H9 (cell line): Measurements from ENCODE around the gene TEAD1. TPM values are rescaled to one million over a fixed set of nuclear protein-coding genes. Genes with fewer than 3 reads are reported as not detected.

Experiments used
- DNase-seq: peaks from one replicate; pipeline ENCODE4 v3.0.0-alpha.2; 2017
- H2AFZ ChIP-seq: one replicate; pipeline ENCODE4 v1.6.1; 2013; ENCODE audit warnings: mild to moderate bottlenecking, low read length, control low read depth, moderate library complexity
- H2AK5ac ChIP-seq: 2 replicates; pipeline ENCODE4 v1.6.1; 2013; ENCODE audit warnings: low read length, control low read depth, mixed read lengths; ENCODE audit not compliant: insufficient read length
- H2BK120ac ChIP-seq: one replicate; pipeline ENCODE4 v1.6.1; 2013; ENCODE audit warnings: low read depth, mild to moderate bottlenecking, low read length, control low read depth, inconsistent platforms; ENCODE audit not compliant: poor library complexity, severe bottlenecking
- H2BK12ac ChIP-seq: 2 replicates; pipeline ENCODE4 v1.6.1; 2013; ENCODE audit warnings: low read length, control low read depth, mixed read lengths, low read depth; ENCODE audit not compliant: insufficient read length
- H2BK15ac ChIP-seq: 2 replicates; pipeline ENCODE4 v1.6.1; 2013; ENCODE audit warnings: low read depth, low read length, control low read depth
- H2BK20ac ChIP-seq: one replicate; pipeline ENCODE4 v1.6.1; 2013; ENCODE audit warnings: low read depth, mild to moderate bottlenecking, low read length, control low read depth, inconsistent platforms; ENCODE audit not compliant: poor library complexity, severe bottlenecking
- H2BK5ac ChIP-seq: 2 replicates; pipeline ENCODE4 v1.6.1; 2013; ENCODE audit warnings: low read length, control low read depth, mixed read lengths; ENCODE audit not compliant: insufficient read length
- H3K14ac ChIP-seq: 2 replicates; pipeline ENCODE4 v1.6.1; 2013; ENCODE audit warnings: low read length, control low read depth; ENCODE audit not compliant: insufficient read depth
- H3K18ac ChIP-seq: 2 replicates; pipeline ENCODE4 v1.6.1; 2013; ENCODE audit warnings: low read depth, mild to moderate bottlenecking, mixed read lengths, low read length, control low read depth; ENCODE audit not compliant: insufficient read length
- H3K23ac ChIP-seq: 2 replicates; pipeline ENCODE4 v1.6.1; 2013; ENCODE audit warnings: low read length, control low read depth, mixed read lengths, low read depth; ENCODE audit not compliant: insufficient read length
- H3K23me2 ChIP-seq: 2 replicates; pipeline ENCODE4 v1.6.1; 2013; ENCODE audit warnings: low read depth, mild to moderate bottlenecking, mixed read lengths, low read length, control low read depth; ENCODE audit not compliant: insufficient read length, poor library complexity, severe bottlenecking
- H3K27ac ChIP-seq: 2 replicates; pipeline ENCODE4 v1.5.1; 2013; ENCODE audit warnings: low read length, control low read depth, mixed read lengths, low read depth; ENCODE audit not compliant: insufficient read length
- H3K27me3 ChIP-seq: 2 replicates; pipeline ENCODE4 v1.6.1; 2013; ENCODE audit warnings: low read length, control low read depth, inconsistent platforms; ENCODE audit not compliant: insufficient read depth
- H3K4ac ChIP-seq: 2 replicates; pipeline ENCODE4 v1.6.1; 2013; ENCODE audit warnings: low read depth, mild to moderate bottlenecking, control low read depth, inconsistent platforms, low read length, moderate library complexity
- H3K4me1 ChIP-seq: 2 replicates; pipeline ENCODE4 v1.6.1; 2013; ENCODE audit warnings: low read length, control low read depth, inconsistent platforms; ENCODE audit not compliant: insufficient read depth
- H3K4me2 ChIP-seq: 2 replicates; pipeline ENCODE4 v1.6.1; 2013; ENCODE audit warnings: low read length, control low read depth, mixed read lengths; ENCODE audit not compliant: insufficient read length, insufficient read depth
- H3K56ac ChIP-seq: 2 replicates; pipeline ENCODE4 v1.6.1; 2013; ENCODE audit warnings: low read depth, mild to moderate bottlenecking, mixed read lengths, low read length, control low read depth; ENCODE audit not compliant: insufficient read length
- H3K79me1 ChIP-seq: 2 replicates; pipeline ENCODE4 v1.6.1; 2013; ENCODE audit warnings: low read depth, mild to moderate bottlenecking, moderate library complexity, low read length, control low read depth, inconsistent platforms; ENCODE audit not compliant: insufficient read depth, poor library complexity, severe bottlenecking
- H3K79me2 ChIP-seq: 2 replicates; pipeline ENCODE4 v1.6.1; 2013; ENCODE audit warnings: low read length, control low read depth, inconsistent platforms; ENCODE audit not compliant: insufficient read depth
- H3K9ac ChIP-seq: 2 replicates; pipeline ENCODE4 v1.6.1; 2013; ENCODE audit warnings: low read length, control low read depth, mixed read lengths; ENCODE audit not compliant: insufficient read length; ENCODE audit errors: extremely low read depth
- H3K9me3 ChIP-seq: one replicate; pipeline ENCODE4 v1.6.1; 2013; ENCODE audit warnings: low read depth, low read length, inconsistent platforms; ENCODE audit not compliant: control insufficient read depth
- H3T11ph ChIP-seq: one replicate; pipeline ENCODE4 v1.6.1; 2013; ENCODE audit warnings: mild to moderate bottlenecking, low read length, control low read depth, inconsistent platforms
- H4K20me1 ChIP-seq: one replicate; pipeline ENCODE4 v1.6.1; 2013; ENCODE audit not compliant: control insufficient read depth, insufficient read length, insufficient read depth
- H4K5ac ChIP-seq: 2 replicates; pipeline ENCODE4 v1.6.1; 2013; ENCODE audit warnings: low read depth, mild to moderate bottlenecking, mixed read lengths, low read length, control low read depth; ENCODE audit not compliant: insufficient read length
- H4K8ac ChIP-seq: replicated peaks from 2 replicates; pipeline ENCODE4 v1.6.1; 2013; ENCODE audit warnings: low read length, control low read depth, mixed read lengths, low read depth; ENCODE audit not compliant: insufficient read length
- H4K91ac ChIP-seq: 2 replicates; pipeline ENCODE4 v1.6.1; 2013; ENCODE audit warnings: low read depth, mild to moderate bottlenecking, moderate library complexity, mixed read lengths, low read length, control low read depth; ENCODE audit not compliant: insufficient read length
- H3K27ac Mint-ChIP-seq, 3 experiments: 2 replicates in 2 of 3; 3 replicates in 1 of 3; pipeline ENCODE4 v1.8.0; 2020 to 2021; ENCODE audit warnings: mixed read lengths in 3 of 3, mild to moderate bottlenecking in 1 of 3, moderate library complexity in 1 of 3
- H3K27me3 Mint-ChIP-seq: 2 replicates; pipeline ENCODE4 v1.8.0; 2021; ENCODE audit warnings: low read depth, mild to moderate bottlenecking, moderate library complexity, mixed read lengths
- H3K36me3 Mint-ChIP-seq, 3 experiments: 2 replicates in 2 of 3; 3 replicates in 1 of 3; pipeline ENCODE4 v1.8.0; 2020 to 2021; ENCODE audit warnings: low read depth in 3 of 3, mixed read lengths in 3 of 3; ENCODE audit not compliant: insufficient read depth in 1 of 3
- H3K4me1 Mint-ChIP-seq, 2 experiments: 2 replicates each; pipeline ENCODE4 v1.8.0; 2020; ENCODE audit warnings: mixed read lengths in 2 of 2
- H3K4me3 Mint-ChIP-seq, 2 experiments: 2 replicates in 1 of 2; 3 replicates in 1 of 2; pipeline ENCODE4 v1.8.0; 2020 to 2021; ENCODE audit warnings: mild to moderate bottlenecking in 2 of 2, mixed read lengths in 2 of 2, moderate library complexity in 1 of 2
- H3K9me3 Mint-ChIP-seq, 2 experiments: 2 replicates in 1 of 2; 3 replicates in 1 of 2; pipeline ENCODE4 v1.8.0; 2020; ENCODE audit warnings: mild to moderate bottlenecking in 2 of 2, mixed read lengths in 2 of 2, moderate library complexity in 1 of 2
- WGBS: extraction: QIAGEN DNeasy Blood & Tissue Kit; methylation state at CpG from one replicate; pipeline ENCODE4 v1.1.7; 2013; ENCODE audit warnings: missing lambda C conversion rate, low lambda C conversion rate, mixed read lengths; ENCODE audit not compliant: insufficient read length; ENCODE audit errors: extremely low coverage; 5-methylcytosine and 5-hydroxymethylcytosine counted together
- total RNA-seq: library from RNA; stranded (reverse); gene quantifications from 2 replicates; pipeline ENCODE4 v1.2.1, GENCODE V29; 2021
- TF ChIP-seq, protein P1 (sequence below): fragments of 200-600 bp; sonication (generic); conservative IDR thresholded peaks from 3 replicates; pipeline ENCODE4 v1.8.0; 2021; ENCODE audit warnings: antibody characterized with exemption, mild to moderate bottlenecking

The TEAD1 gene
- total RNA-seq, 1 experiment from 2014 or later = 75.1 TPM

DNA sequence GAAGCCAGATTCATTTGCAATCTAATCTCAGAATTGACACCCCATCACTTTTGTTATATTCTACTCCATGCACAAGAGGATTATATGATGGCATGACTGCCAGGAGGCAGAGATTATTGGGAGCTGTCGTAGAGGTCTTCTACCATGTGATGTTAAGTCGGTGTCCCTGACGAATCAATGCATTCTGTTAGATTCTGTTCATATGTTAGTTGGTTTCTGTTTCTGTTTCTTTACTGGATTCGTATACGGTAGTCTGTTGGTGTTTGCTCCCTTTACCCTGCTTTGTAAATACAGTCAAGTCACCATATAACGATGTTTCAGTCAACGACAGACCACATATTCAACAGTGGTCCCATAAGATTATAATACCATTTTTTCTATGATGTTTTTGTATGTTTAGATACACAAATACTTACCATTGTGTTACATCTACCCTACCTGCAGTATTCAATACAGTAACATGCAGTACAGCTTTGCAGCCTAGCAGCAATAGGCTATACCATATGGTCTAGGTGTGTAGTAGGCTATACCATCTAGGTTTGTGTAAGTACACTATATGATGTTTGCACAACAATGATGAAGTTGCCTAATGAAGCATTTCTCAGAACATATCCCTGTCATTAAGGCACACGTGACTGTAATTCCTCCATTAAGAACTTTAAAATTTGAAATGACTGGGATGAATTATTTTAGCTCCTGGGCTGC lies 312.1 kb downstream of the TEAD1 start:
- Histone ChIP-seq H3K56ac (no peak overlapping the region), H2BK12ac (no peak overlapping the region), H2BK20ac (no peak overlapping the region), H3K79me1 (no peaks in the 10 kb centered on the region), H3K23ac (no peak overlapping the region), H3K14ac (no peak overlapping the region), H3K27me3 (no peaks in the 10 kb centered on the region), H2AFZ (no peak overlapping the region), H3K4me1 (no peaks in the 10 kb centered on the region), H4K8ac (no peak overlapping the region), H3K9ac (no peak overlapping the region), H4K5ac (no peak overlapping the region), H2BK15ac (no peak overlapping the region), H3K18ac (no peak overlapping the region), H2BK5ac (no peak overlapping the region), H2BK120ac (no peak overlapping the region), H3K4me2 (no peak overlapping the region), H3T11ph (no peak overlapping the region), H2AK5ac (no peak overlapping the region), H3K79me2 (no peaks in the 10 kb centered on the region), H4K20me1 (no peaks in the 10 kb centered on the region), H3K23me2 (no peaks in the 10 kb centered on the region), H3K9me3 (no peaks in the 10 kb centered on the region), H3K4ac (no peak overlapping the region), H4K91ac (no peak overlapping the region), H3K27ac (no peak overlapping the region)
- TF ChIP-seq, protein P1, sequence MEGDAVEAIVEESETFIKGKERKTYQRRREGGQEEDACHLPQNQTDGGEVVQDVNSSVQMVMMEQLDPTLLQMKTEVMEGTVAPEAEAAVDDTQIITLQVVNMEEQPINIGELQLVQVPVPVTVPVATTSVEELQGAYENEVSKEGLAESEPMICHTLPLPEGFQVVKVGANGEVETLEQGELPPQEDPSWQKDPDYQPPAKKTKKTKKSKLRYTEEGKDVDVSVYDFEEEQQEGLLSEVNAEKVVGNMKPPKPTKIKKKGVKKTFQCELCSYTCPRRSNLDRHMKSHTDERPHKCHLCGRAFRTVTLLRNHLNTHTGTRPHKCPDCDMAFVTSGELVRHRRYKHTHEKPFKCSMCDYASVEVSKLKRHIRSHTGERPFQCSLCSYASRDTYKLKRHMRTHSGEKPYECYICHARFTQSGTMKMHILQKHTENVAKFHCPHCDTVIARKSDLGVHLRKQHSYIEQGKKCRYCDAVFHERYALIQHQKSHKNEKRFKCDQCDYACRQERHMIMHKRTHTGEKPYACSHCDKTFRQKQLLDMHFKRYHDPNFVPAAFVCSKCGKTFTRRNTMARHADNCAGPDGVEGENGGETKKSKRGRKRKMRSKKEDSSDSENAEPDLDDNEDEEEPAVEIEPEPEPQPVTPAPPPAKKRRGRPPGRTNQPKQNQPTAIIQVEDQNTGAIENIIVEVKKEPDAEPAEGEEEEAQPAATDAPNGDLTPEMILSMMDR = no peak
- Mint-ChIP-seq H3K4me3 (no peak overlapping the region), H3K27me3 (peaks cover 10% of the 10 kb centered on the region), H3K9me3 (no peaks in the 10 kb centered on the region), H3K36me3 (no peaks in the 10 kb centered on the region), H3K27ac (no peak overlapping the region), H3K4me1 (peaks cover 6 to 15% of the 10 kb centered on the region in 2 experiments; a peak in 3 of 4 replicates)
- DNase-seq = no peak
- no CpG with 5 or more reads among the region's 8 CpGs for whole genome bisulfite sequencing
